ENCODE results near the gene TUBB1. TPM values are rescaled to one million over a fixed set of nuclear protein-coding genes. Genes with fewer than 3 reads are reported as not detected.
"Not testable (repeated sequence)": the region's sequence is repeated elsewhere in the genome, so short reads cannot be mapped to it uniquely, and the experiment has no call there.

The TUBB1 gene
- total RNA-seq, 2 donors from 2014 or later, result not detected

DNA sequence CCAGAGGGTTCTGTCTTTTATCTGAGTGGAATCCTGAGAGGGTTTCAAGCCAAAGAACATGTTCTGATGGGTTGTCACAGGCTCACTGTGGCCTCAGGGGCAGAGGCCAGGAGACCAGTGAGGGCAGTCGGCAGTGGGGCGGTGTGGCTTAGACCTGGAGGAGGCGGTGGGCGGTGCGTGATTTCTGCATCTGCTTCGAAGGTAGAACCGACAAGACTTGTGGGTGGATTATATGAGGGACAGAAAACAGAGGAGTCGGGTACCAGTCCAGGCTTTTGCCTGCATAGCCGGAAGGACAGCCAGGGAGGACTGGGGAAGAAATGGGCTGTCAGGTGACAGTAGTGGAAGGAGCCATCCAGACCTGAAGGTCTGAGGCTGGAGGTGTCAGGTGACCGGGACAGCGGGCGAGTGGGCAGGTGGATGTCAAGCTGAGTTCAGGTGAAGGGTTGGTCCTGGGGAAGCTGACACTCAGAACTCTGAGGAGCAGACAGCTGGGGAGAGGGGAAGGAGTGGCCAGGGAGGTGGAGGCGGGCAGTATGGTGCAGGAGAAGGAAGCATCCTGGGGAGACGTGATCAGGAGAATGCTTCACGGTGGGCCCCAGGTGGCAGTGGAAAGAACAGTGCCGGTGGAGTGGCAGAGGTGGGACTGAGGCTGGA lies 15.3 kb upstream of the TUBB1 start:
- intact Hi-C loops (cut with DNase I, micrococcal nuclease), result no loop called here
- ATAC-seq (no peak), DNase-seq (peak in 1 of 2 donors; percentile 28)

DNA sequence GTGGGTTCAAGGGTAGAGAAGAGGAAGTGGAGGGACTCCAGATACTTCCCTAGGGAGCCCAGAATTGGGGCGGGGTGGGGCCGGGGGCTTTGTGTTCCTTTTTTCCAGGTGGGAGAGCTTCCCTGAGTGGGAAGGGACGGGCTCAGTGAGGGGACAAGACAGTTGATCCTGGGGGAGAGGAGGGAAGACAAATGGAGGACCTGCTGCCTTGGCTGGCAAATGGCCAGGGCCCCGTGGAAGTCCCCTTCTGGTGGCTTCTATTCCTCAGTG lies 14.8 kb upstream of the TUBB1 start:
- intact Hi-C loops (cut with DNase I, micrococcal nuclease), result no loop called here
- DNase-seq (peak in 1 of 2 donors; percentile 78), ATAC-seq (no peak)

DNA sequence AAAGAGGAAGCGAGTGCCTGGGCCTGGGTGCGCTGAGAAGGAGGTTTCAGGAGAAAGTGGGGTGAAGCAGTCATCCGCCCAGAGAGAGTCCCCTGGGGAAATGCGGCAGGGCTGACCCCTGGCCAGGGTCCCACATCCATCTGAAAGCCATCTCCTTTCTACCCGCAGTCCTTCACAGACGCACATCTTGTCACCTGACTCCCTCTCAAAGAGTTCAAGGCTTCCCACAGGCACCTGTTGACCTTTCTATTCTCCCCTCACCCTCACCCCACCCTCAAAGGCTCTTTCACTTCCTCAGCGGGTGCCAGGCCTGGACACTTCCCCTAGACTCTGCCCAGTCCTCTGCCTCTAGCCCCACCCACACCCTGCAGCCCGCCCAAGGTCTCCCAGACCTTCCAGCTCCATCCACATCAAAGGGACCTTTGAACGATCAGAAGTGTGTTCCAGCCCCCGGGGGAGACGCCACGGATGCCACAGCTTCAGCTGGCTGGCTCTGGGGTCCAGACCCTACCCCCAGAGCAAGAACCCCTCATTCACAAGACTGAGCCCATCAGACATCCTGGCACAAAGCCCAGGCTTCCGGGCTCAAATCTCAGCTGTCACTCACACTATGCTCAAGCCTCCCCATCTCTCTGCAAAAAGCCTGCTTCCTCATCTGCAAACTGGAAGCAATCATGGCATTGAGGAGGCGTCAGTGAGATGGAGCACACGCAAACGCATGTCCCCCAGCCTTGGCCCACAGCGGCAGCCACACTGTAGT lies 14.3 kb upstream of the TUBB1 start:
- ATAC-seq (peak; percentile 75), DNase-seq (peak; percentile 81 to 90)
- intact Hi-C loops (cut with DNase I, micrococcal nuclease), result no loop called here

DNA sequence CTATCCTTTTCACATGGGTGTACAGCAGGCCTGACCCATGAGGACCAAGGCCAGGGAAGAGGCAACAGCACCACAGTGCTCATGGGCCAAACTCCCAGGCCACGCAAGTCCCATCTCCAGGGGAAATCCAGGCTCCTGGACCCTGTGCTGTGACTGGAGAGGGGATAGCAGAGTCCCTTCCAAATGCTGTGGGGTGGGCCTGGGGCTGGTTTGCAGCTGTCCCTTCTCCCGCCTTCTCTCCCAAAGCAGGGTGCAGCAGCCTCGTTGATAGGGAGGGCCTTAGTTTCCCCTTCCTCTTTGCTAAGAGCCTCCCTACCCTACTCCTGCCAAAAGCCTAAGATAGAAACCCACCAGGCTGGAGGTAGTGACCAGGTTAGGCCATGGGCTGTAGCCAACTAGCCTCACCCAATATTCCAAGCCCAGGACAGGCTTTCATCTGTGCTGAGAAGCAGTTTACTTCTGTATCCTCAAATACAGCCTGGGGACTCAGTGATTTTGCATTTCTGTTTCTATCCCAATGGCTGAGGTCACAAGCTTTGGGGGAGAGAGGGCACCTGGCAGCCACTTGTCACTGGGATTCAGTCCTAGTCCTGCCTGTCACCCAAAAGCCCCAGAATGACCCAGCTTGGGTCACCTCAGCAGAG lies 13.6 kb upstream of the TUBB1 start:
- no peak for DNase-seq
- intact Hi-C loops (cut with DNase I, micrococcal nuclease), result no loop called here
- ATAC-seq, result no peak

DNA sequence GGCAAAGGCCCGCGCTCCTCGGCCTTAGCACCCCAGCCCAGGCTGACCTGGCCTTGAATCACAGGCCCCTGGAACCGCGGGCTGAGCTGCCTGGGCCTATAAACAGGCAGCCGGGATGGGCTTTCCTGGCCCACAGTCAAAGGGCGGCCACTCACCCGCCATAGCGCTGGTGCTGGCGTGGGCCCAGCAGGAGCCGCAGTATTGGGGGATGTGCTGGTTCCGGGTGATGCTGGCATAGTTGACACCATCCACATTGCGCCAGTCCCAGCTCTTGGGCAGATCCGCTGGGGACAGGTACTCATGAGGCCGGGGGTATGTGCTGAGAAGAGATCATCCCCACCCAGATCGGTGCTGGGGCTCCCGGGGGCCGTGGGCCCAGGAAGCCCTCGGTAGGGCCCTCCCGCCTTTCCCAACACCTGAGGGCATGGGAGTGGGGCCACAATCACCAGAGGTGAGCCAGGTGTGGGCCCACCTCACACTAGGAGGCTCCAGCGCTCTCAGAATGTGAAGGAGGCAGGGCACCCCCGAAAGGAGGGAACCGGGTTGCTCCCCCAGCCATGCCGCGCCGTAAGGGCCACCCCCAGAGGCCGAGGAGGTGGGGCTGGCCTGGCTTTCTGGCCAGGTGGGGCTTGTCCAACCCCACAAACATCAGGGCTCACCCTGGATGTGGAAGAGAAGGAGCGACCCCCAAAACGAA lies 12.9 kb upstream of the TUBB1 start:
- intact Hi-C loops (cut with DNase I, micrococcal nuclease), result no loop called here
- peak; percentile 65 to 69 for DNase-seq
- peak; percentile 48 for ATAC-seq

DNA sequence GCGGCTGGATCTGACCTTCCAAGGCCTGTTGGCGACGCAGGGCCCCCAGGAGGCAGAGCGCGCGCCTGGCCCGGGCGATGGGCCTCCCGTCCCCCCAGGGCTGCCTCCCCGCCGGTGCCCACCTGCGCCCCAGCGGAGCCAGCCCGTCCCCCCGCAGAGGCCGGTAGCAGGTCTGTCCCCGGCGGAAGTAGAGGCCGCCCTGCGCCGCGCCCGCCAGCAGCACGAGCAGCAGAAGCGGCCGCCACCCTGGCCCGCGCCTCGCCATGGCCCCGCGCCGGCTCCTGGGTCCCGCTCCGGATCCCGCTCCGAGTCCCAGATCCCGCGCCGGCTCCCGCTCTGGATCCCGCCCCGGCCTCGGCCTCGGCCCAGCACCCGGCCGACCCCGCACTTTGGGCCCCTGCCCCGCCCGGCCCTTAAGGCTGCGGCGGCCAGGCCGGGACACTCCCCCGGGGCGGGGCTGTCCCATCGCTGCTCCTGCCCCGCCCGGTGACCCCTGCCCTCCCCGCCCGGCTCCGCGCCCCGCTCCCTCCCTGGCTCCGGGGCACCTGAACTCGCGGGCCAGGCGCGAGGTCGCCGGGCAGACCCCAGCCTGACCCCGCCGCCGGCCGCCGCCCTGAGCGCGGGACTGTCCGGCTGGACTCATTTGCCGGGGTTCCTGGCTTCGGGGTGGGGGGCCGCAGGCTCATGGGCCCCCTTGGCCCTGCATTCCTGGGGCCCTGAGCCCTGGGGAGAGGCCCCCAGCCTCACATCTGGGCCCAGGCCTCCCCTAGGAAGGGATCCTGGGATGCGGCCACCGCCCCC lies 12.2 kb upstream of the TUBB1 start, which contains the start of gene CTSZ:
TSS of gene CTSZ (minus strand) at position 391 of the 801 bp plus-strand sequence. CDS start at position 265, 126 bp downstream.
- intact Hi-C loops (cut with DNase I, micrococcal nuclease), result no loop called here
- peak; percentile 79 to 88 for DNase-seq
- peak; percentile 74 for ATAC-seq

DNA sequence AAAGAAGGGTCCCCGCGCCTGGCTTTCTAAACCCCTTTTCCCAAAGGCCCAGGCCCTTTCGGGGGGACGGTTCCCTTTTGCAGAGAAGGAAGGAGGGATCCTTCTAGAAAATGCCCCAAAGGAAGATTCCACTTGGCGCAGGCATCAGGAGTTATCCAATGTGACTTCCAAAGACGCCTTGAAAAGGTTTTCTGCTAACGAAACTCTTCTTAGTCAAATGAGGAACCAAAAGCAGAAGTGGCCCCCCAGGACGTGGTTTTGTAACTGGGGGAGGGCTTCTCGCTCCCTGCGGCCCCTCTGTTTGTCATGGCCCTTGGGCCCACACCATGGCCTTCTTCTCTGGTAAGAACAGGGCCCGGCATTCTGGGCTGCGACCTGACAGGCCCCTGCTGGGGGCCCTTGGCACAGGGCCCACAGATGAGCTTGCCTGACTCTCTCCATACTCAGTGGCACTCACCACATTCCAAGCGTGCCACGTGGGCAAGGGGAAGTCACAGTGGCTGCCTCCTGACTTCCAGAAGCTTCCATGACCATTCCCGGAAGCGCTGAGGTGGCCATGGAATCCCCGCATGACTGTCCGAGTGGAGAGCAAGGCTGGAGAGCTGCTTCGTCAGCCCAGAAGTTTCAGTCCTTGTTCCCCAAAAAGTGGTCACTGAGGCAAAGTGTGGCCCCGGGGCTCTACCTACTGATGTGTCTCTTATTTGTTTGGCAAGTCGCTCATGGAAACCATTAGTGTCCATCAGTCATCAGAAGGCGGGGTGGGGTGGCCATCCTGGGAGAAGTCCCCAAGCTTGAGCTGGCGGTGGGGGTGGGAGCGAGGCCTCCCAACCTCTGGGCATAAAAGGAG lies 11.3 kb upstream of the TUBB1 start:
- intact Hi-C loops (cut with DNase I, micrococcal nuclease), result no loop called here
- DNase-seq (peak; percentile 61 to 63), ATAC-seq (no peak)

DNA sequence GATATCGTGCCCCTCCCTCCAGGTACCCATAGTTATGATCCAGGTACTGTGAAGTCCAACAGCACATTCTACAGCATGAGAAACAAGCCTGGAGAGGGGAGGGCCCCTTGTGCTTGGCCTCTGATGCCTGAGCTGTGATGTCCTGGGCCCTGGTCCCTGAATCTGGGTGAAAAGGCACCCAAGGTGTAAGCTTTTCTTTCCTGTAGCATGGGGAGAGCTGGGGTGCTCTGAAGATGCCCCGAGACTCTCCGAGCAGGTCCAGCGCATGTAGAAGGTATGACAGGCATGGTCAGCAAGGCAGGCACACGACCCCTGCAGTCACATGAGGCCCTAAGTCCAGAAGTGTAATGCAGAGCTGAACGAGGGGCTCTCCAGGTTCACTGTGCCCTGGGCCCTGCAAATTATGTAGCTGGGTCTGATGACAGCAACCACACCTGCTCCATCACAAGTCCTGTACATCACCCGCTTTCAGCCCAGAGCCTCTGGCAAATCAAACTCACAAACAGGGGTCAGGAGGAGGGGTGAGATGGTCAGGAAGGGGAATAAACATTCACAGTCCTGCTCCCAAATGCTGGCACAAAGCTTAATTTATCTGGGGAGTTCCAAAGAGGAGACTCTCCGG lies 10.4 kb upstream of the TUBB1 start:
- peak in 1 of 2 donors; percentile 6 for DNase-seq
- no peak for ATAC-seq
- intact Hi-C loops (cut with DNase I, micrococcal nuclease), result no loop called here

DNA sequence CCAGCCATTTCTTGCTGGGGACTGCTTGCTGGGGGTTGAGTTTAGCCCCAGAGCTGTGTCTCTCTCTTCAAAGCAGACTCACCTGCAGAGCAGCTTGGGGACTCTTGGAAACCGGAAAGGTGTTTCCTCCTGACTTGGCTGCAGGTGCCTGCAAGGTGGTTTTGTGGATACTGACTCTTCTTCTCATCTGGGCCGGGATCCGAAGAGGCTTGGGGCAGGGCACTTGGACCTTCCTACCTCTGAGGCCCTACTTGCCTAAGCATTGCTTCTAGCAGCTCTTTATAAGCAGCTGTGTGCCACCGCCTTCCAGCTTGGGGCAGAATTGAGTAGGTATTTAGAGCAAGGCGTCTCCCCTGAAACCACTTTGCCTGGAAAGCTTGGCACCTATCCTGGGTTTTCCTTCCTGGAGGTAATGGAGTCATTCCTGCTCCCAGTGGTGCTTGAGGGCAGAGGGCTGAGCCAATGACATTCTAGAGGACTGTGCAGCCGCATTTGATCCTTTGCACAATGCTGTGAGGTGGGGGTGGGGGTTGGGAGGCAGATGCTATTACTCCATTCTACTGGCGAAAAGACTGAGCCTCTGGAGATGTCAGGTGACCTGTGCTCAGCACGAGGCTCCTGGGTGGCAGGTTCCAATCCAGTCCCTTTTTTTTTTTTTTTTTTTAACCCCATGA lies 8.8 kb upstream of the TUBB1 start:
- intact Hi-C loops (cut with DNase I, micrococcal nuclease), result no loop called here
- ATAC-seq (peak; percentile 49), DNase-seq (peak; percentile 47 to 65)

DNA sequence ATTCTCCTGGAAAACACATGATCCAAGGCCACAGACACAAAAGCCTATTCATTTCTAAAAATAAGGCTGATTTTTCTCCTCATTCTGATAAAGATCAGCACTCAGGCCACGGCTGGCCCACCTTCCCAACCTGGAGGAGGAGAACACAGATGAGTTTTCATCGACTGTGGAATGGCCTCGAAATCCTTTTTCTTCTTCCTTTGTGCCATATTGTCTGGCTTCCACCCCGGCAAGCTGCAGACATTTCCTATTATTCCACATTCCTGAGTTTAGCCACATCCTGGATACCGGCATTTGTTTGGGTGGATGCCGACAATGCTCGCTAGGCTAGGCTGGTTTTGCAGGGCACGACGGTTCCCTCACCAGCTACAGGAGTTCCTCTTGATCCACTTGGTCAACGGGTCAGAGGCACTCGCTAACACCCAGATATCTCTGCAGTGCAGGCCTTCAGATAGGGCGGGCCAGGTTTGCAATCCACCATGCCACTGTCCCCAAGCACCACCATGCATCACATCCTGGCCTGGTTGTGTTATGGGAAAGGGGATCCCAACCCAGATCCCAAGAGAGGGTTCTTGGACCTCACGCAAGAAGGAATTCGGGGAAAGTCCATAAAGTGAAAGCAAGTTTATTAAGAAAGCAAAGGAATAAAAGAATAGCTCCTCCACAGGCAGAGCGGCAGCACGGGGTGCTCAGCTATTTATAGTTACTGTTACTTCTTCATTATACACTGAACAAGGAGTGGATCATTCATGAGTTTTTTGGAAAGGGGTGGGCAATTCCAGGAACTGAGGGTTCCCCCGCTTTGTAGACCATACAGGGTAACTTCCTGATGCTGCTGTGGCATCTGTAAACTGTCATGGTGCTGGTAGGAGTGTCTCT lies 8.0 kb upstream of the TUBB1 start:
- ATAC-seq (no peak), DNase-seq (peak in 1 of 2 donors; percentile 13)
- intact Hi-C loops (cut with DNase I, micrococcal nuclease), result no loop called here

DNA sequence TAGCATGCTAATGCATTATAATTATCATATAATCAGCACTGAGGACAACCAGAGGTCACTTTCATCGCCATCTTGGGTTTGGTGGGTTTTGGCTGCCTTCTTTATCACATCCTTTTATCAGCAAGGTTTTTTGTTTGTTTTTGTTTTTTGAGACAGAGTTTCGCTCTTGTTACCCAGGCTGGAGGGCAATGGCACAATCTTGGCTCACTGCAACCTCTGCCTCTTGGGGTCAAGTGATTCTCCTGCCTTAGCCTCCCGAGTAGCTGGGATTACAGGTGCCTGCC lies 7.4 kb upstream of the TUBB1 start:
- intact Hi-C loops (cut with DNase I, micrococcal nuclease); ATAC-seq: not testable (repeated sequence)
- DNase-seq, result peak in 1 of 2 donors; percentile 0

DNA sequence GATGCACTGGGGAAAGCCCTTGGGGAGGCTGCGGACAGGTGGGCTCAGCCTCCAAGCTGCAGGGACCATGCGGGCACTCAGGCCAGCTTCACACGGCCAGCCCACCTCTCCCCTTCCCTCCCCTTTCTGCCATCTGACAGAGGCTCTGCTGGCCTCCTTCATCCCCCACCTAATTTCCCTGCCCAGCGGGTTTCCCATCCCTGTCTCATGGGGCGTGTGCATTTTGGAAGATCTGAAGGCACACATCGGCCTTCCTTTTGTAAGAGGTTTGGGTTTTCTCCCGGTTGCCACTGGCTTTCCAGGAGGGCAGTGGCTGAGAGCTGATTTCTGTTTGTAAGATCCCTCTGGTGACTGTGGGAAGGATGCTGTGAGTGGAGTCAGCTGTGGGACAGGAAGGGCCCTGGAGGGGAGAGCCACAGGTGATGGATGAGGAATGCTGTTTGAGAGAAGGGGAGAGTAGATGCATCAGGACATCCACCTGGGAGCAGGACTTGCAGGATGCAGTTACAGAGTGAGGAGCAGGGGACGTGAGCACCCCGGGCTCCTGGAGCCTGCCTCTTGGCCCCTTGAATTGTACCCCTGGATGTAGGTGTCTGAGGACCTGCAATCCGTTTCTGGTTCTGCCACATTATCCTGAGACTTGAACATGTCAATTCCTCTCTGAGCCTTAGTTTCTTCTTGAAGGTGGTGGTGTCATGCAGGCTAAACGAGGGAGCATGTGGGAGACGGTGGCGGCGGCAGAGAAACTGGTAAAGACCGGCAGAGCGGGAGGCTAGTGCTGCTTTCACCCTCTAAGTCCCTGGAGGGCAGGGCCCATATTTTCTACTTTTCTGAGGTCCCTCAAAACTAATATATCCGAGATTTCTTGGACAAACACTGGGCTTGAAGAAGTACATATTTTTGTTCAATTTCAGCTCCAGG lies 5.9 kb upstream of the TUBB1 start:
- intact Hi-C loops (cut with DNase I, micrococcal nuclease), result no loop called here
- DNase-seq (no peak), ATAC-seq (no peak)

DNA sequence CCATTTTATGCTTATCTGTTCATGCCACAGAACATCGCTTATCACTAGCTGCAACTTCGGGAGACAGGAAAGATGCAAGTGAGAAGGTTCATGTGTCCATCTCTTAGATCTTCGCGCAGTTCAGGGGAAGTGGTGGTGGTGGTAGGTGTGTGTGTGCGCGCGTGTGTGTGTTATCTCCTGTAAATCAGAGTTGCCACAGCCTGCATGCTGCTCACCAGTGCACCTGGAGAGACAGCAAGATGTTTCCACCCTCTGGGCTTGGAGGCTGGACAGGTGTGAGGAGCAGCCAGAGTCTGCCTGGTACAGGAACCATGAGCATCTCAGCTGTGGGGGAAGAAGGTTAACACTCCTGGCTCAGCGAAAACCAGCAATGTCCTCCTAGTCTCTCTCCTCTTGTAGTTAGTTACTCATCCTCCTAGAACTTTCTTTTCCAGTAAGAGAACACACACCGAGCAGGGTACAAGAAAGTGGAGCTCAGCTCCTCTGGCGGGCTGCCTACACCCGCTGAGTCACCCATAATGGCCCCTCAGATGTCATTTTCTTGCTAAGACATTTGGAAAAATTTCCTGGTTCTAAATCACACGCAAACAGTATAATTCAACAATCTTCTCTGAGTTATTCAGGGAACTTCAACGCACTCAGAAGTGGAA lies 5.1 kb upstream of the TUBB1 start:
- ATAC-seq, result no peak
- intact Hi-C loops (cut with DNase I, micrococcal nuclease), result no loop called here
- DNase-seq, result no peak

DNA sequence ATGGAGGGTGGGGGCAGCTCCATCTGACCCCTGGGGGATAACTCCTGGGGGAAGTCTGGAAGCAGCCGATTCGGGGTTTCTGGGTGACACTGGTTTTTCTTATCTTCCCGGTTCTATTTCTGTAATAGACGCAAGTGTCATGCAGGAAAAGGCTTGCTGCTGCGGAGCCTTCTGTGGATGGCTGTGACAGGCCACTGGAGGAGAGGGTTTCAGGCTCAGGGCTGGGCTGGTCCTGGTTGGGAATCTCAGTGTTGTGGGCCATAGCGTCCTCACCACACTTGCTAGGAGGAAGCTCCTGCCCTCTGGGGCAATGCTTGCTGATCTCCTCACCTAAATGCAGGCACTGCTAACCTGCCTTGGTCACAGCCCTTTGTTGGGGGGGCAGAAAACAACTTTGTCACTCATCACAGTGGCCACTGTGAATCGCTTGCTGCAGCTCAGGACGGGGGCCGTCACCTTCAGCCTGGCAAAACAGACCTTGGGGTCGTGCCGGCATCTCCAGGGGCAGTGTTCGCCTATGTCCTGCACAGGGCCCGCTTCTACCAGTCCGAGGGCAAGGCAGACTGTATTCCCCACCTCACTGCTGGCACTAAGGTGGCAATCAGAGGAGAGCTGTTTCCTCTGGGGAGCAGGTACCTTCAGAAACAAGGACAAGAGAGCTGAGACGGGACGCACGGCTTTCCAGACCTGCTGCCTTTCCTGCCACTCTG lies 4.4 kb upstream of the TUBB1 start:
- no peak for ATAC-seq
- no peak for DNase-seq
- intact Hi-C loops (cut with DNase I, micrococcal nuclease), result no loop called here
